HepG2 (cell line): ENCODE data around the gene TMEM217. TPM values are rescaled to one million over a fixed set of nuclear protein-coding genes. Genes with fewer than 3 reads are reported as not detected.

ENCODE experiments used
- ATAC-seq: fragments of 200-7000 bp; cut with Tn5 transposase; 3 replicates; pipeline ENCODE4 v1.9.1; 2020; ENCODE audit warnings: mild to moderate bottlenecking, moderate library complexity
- BruUV-seq: library from RNA; stranded (reverse); fragments of 400-500 nt; replicated peaks from 2 replicates; lab custom pipeline; 2021; lab: Mats Ljungman, UMichigan
- CTCF ChIA-PET: fragments of 300-600 bp; formaldehyde crosslinking; extraction: SDS; loops from one replicate; lab custom pipeline; 2021; ENCODE audit warnings: low total read pairs, inconsistent platforms, low intra/inter-chr PET ratio; lab: Yijun Ruan, JAX
- POLR2A ChIA-PET: fragments of 350-600 bp; sonication (Branson Sonifier 250); formaldehyde crosslinking; loops from one replicate; lab custom pipeline; 2020; ENCODE audit warnings: antibody characterized with exemption, inconsistent platforms; lab: Yijun Ruan, JAX
- DNase-seq: peaks from one replicate; pipeline ENCODE4 v3.0.0-alpha.2; 2015; ENCODE audit warnings: low spot score
- FAIRE-seq: peaks from 3 replicates; lab custom pipeline; 2011; peaks lifted over from hg19 to GRCh38; lab: Jason Lieb, UNC
- H2AFZ ChIP-seq: one replicate; pipeline ENCODE4 v1.6.1; 2011; ENCODE audit warnings: low read length, inconsistent platforms
- H3K27ac ChIP-seq: fragments of 300-600 bp; 3 replicates; pipeline ENCODE4 v1.8.0; 2011; ENCODE audit warnings: mixed run types, mild to moderate bottlenecking, mixed read lengths, low read length, inconsistent platforms; ENCODE audit not compliant: insufficient read depth; ENCODE audit errors: extremely low read length
- H3K27me3 ChIP-seq, 2 experiments: fragments of 200-600 bp in 1 of 2; 2 replicates in 1 of 2; 3 replicates in 1 of 2; pipeline versions ENCODE4 v1.6.0 to v1.8.0; 2011; ENCODE audit warnings: low read length in 2 of 2, mild to moderate bottlenecking in 2 of 2, moderate library complexity in 2 of 2, inconsistent platforms in 1 of 2; ENCODE audit not compliant: insufficient read depth in 2 of 2, control insufficient read depth in 1 of 2
- H3K36me3 ChIP-seq, 2 experiments: fragments of 200-600 bp in 1 of 2; replicated peaks in 1 of 2; 2 replicates in 1 of 2; 3 replicates in 1 of 2; pipeline versions ENCODE4 v1.5.1 to v1.8.0; 2011; ENCODE audit warnings: low read length in 2 of 2, inconsistent platforms in 1 of 2; ENCODE audit not compliant: insufficient read depth in 2 of 2, control insufficient read depth in 1 of 2
- H3K4me1 ChIP-seq: 2 replicates; pipeline ENCODE4 v1.5.1; 2012; ENCODE audit warnings: low read length, inconsistent platforms; ENCODE audit not compliant: insufficient read depth
- H3K4me2 ChIP-seq: 2 replicates; pipeline ENCODE4 v1.6.0; 2011; ENCODE audit warnings: low read depth, low read length, inconsistent platforms
- H3K4me3 ChIP-seq, 3 experiments: fragments of 200-600 bp in 1 of 3; sonication (generic), shearing (Covaris generic) in 1 of 3; replicated peaks in 1 of 3; 2 replicates each; pipeline ENCODE4 v1.5.1; 2011 to 2016; ENCODE audit warnings: low read length in 3 of 3, inconsistent platforms in 2 of 3, low read depth in 2 of 3, mild to moderate bottlenecking in 2 of 3, control low read depth in 1 of 3, mixed read lengths in 1 of 3; ENCODE audit not compliant: insufficient read depth in 1 of 3
- H3K79me2 ChIP-seq: one replicate; pipeline ENCODE4 v1.6.1; 2011; ENCODE audit warnings: low read length, inconsistent platforms; ENCODE audit not compliant: insufficient read depth
- H3K9ac ChIP-seq: 2 replicates; pipeline ENCODE4 v1.6.0; 2011; ENCODE audit warnings: mild to moderate bottlenecking, low read depth, low read length, inconsistent platforms; ENCODE audit not compliant: insufficient read depth
- H3K9me3 ChIP-seq: 2 replicates; pipeline ENCODE4 v1.5.1; 2012; ENCODE audit warnings: mild to moderate bottlenecking, low read length
- H4K20me1 ChIP-seq: 2 replicates; pipeline ENCODE4 v1.6.0; 2011; ENCODE audit warnings: inconsistent platforms, mild to moderate bottlenecking, low read length, moderate library complexity; ENCODE audit not compliant: insufficient read depth
- BCL6 ChIP-seq: IDR thresholded peaks from 2 replicates; pipeline ENCODE4 v1.6.1; 2016; ENCODE audit warnings: missing genetic modification reagents, missing compliant biosample characterization
- FOXJ3 ChIP-seq: sonication (generic); formaldehyde crosslinking; IDR thresholded peaks from 2 replicates; pipeline ENCODE4 v1.4.0; 2020; ENCODE audit warnings: missing genetic modification reagents, mild to moderate bottlenecking, borderline replicate concordance
- FOXO4 ChIP-seq: sonication (generic); formaldehyde crosslinking; conservative IDR thresholded peaks from 2 replicates; pipeline ENCODE4 v1.8.1; 2023; ENCODE audit warnings: missing genetic modification reagents
- HDAC1 ChIP-seq: sonication (generic); formaldehyde crosslinking; IDR thresholded peaks from 2 replicates; pipeline ENCODE4 v1.5.1; 2020; ENCODE audit warnings: mild to moderate bottlenecking, missing genetic modification reagents
- TBX2 ChIP-seq: sonication (generic); formaldehyde crosslinking; IDR thresholded peaks from 2 replicates; pipeline ENCODE4 v1.5.0; 2020; ENCODE audit warnings: missing genetic modification reagents, mild to moderate bottlenecking, borderline replicate concordance
- ZNF33B ChIP-seq: sonication (generic); formaldehyde crosslinking; IDR thresholded peaks from 2 replicates; pipeline ENCODE4 v1.5.1; 2020; ENCODE audit warnings: mild to moderate bottlenecking, missing genetic modification reagents
- ZNF451 ChIP-seq: sonication (generic); formaldehyde crosslinking; IDR thresholded peaks from 2 replicates; pipeline ENCODE4 v1.5.0; 2020; ENCODE audit warnings: mild to moderate bottlenecking, missing genetic modification reagents
- ZNF484 ChIP-seq: sonication (generic); formaldehyde crosslinking; IDR thresholded peaks from 2 replicates; pipeline ENCODE4 v1.5.1; 2020; ENCODE audit warnings: mild to moderate bottlenecking, low read depth, missing genetic modification reagents, borderline replicate concordance
- WGBS: methylation state at CpG from one replicate; pipeline ENCODE4 v1.1.6; 2017; ENCODE audit warnings: low lambda C conversion rate; 5-methylcytosine and 5-hydroxymethylcytosine counted together
- in situ Hi-C: cut with HindIII; loops from 2 replicates; pipeline ENCODE4 v1.10.0; 2017; ENCODE audit warnings: low pct_unique_long_range_greater_than_20kb; ENCODE audit not compliant: extremely low pct_ligation_motif_present
- intact Hi-C: fragments of 100-400 bp; cut with micrococcal nuclease; formaldehyde crosslinking; loops from one replicate; pipeline ENCODE4 v1.10.0; 2022; ENCODE audit not compliant: unreplicated experiment
- polyA plus RNA-seq, 8 experiments: library from polyadenylated mRNA; depleted of rRNA in 3 of 8; stranded (reverse) in 7 of 8; unstranded in 1 of 8; fragments of >200 nt; fragmentation: Illumina TruSeq in 4 of 8; extraction: Trizol in 4 of 8; gene quantifications; 2 replicates each; pipeline versions ENCODE4 v1.2.1 to v1.2.3, GENCODE V29; 2011 to 2016; ENCODE audit warnings: low read depth in 4 of 8, missing spikeins in 1 of 8, mixed read lengths in 1 of 8; ENCODE audit not compliant: insufficient read depth in 1 of 8
- total RNA-seq, 5 experiments: library from RNA; depleted of rRNA; stranded (reverse); fragments of >200 nt; fragmentation: Illumina TruSeq; extraction: Trizol; gene quantifications; 2 replicates each; pipeline ENCODE4 v1.2.3, GENCODE V29; 2016; ENCODE audit warnings: low read depth in 1 of 5
- TF ChIP-seq, protein P1 (sequence below): sonication (generic); formaldehyde crosslinking; IDR thresholded peaks from 2 replicates; pipeline ENCODE4 v1.5.0; 2020; ENCODE audit warnings: mild to moderate bottlenecking, missing genetic modification reagents
- TF ChIP-seq, protein P2 (sequence below): sonication (generic); formaldehyde crosslinking; IDR thresholded peaks from 2 replicates; pipeline ENCODE4 v1.4.0; 2020; ENCODE audit warnings: missing genetic modification reagents, borderline replicate concordance

Gene TMEM217
- total and polyA plus RNA-seq, 2 of the 13 experiments (the other 11 are each of a cell fraction or from before 2014, with no cell fraction given), result 2.3 to 3.4 TPM

- in situ Hi-C loops, result loop anchor here (5.0 kb wide), 2 partner anchors 154 to 184 kb away; no protein-coding TSS in a partner anchor
- peaks cover 52% of the 10 kb centered on the region for H3K4me1 ChIP-seq
- H3K9me3 ChIP-seq, result no peaks in the 10 kb centered on the region
- no peak overlapping the region for H3K4me3 ChIP-seq
- CTCF ChIA-PET, result interaction anchor here (1.4 to 10.6 kb wide), 3 partner anchors 155 to 186 kb away, joined by 4 to 268 read pairs (median 4); no protein-coding TSS in a partner anchor
- no peaks in the 10 kb centered on the region for H3K36me3 ChIP-seq
- FAIRE-seq (no peak), ATAC-seq (no peak), DNase-seq (no peak)
- no peak overlapping the region for H2AFZ ChIP-seq
- no peak for TF ChIP-seq ZNF33B (CRISPR knock-in tag)
- TF ChIP-seq, protein P1, sequence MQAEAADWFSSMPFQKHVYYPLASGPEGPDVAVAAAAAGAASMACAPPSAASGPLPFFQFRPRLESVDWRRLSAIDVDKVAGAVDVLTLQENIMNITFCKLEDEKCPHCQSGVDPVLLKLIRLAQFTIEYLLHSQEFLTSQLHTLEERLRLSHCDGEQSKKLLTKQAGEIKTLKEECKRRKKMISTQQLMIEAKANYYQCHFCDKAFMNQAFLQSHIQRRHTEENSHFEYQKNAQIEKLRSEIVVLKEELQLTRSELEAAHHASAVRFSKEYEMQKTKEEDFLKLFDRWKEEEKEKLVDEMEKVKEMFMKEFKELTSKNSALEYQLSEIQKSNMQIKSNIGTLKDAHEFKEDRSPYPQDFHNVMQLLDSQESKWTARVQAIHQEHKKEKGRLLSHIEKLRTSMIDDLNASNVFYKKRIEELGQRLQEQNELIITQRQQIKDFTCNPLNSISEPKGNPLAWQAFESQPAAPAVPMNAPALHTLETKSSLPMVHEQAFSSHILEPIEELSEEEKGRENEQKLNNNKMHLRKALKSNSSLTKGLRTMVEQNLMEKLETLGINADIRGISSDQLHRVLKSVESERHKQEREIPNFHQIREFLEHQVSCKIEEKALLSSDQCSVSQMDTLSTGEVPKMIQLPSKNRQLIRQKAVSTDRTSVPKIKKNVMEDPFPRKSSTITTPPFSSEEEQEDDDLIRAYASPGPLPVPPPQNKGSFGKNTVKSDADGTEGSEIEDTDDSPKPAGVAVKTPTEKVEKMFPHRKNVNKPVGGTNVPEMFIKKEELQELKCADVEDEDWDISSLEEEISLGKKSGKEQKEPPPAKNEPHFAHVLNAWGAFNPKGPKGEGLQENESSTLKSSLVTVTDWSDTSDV, result no peak
- TF ChIP-seq BCL6 (CRISPR knock-in tag), result no peak
- TF ChIP-seq ZNF451, result no peak
- no peak for TF ChIP-seq FOXJ3 (CRISPR knock-in tag)
- TF ChIP-seq FOXO4 (CRISPR knock-in tag), result no peak
- TF ChIP-seq ZNF484 (CRISPR knock-in tag), result no peak
- TF ChIP-seq, protein P2, sequence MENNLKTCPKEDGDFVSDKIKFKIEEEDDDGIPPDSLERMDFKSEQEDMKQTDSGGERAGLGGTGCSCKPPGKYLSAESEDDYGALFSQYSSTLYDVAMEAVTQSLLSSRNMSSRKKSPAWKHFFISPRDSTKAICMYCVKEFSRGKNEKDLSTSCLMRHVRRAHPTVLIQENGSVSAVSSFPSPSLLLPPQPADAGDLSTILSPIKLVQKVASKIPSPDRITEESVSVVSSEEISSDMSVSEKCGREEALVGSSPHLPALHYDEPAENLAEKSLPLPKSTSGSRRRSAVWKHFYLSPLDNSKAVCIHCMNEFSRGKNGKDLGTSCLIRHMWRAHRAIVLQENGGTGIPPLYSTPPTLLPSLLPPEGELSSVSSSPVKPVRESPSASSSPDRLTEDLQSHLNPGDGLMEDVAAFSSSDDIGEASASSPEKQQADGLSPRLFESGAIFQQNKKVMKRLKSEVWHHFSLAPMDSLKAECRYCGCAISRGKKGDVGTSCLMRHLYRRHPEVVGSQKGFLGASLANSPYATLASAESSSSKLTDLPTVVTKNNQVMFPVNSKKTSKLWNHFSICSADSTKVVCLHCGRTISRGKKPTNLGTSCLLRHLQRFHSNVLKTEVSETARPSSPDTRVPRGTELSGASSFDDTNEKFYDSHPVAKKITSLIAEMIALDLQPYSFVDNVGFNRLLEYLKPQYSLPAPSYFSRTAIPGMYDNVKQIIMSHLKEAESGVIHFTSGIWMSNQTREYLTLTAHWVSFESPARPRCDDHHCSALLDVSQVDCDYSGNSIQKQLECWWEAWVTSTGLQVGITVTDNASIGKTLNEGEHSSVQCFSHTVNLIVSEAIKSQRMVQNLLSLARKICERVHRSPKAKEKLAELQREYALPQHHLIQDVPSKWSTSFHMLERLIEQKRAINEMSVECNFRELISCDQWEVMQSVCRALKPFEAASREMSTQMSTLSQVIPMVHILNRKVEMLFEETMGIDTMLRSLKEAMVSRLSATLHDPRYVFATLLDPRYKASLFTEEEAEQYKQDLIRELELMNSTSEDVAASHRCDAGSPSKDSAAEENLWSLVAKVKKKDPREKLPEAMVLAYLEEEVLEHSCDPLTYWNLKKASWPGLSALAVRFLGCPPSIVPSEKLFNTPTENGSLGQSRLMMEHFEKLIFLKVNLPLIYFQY (CRISPR knock-in tag), result no peak
- no peak for TF ChIP-seq HDAC1
- no peak for TF ChIP-seq TBX2 (CRISPR knock-in tag)
- H3K27ac ChIP-seq, result no peak overlapping the region
- H3K4me2 ChIP-seq, result no peak overlapping the region
- H3K27me3 ChIP-seq, result no peaks in the 10 kb centered on the region; a peak in 1 of 5 replicates
- intact Hi-C loops, result no loop called here
- no peak overlapping the region for H3K9ac ChIP-seq
- H4K20me1 ChIP-seq, result no peaks in the 10 kb centered on the region
- 94% methylated on average over 4 of the region's 4 CpGs for WGBS
- no peaks in the 10 kb centered on the region for H3K79me2 ChIP-seq
- BruUV-seq, result no TSS peak
- POLR2A ChIA-PET, result interaction anchor here (1.3 to 1.9 kb wide), 3 partner anchors 28 to 184 kb away, joined by 3 to 6 read pairs (median 4); no protein-coding TSS in a partner anchor
Observed at GRCh38 chr6:37205997-37206340, 52.0 kb downstream of the TMEM217 start.
